HEK293 (cell line): ENCODE data around the gene RNF144B.

Experiments
- CTCF ChIA-PET: fragments of 350-600 bp; formaldehyde crosslinking; extraction: SDS; loops from one replicate; lab custom pipeline; 2021; ENCODE audit warnings: antibody characterized with exemption; lab: Yijun Ruan, JAX
- POLR2A ChIA-PET: fragments of 300-600 bp; formaldehyde crosslinking; extraction: SDS; loops from one replicate; lab custom pipeline; 2020; ENCODE audit warnings: antibody characterized with exemption, inconsistent platforms; lab: Yijun Ruan, JAX
- H3K27ac ChIP-seq: fragments of 200-500 bp; sonication (Bioruptor generic); 2 replicates; pipeline ENCODE4 v1.5.1; 2014; ENCODE audit warnings: low read depth, low read length, control low read depth, inconsistent platforms; ENCODE audit errors: extremely low read depth
- H3K36me3 ChIP-seq, 2 experiments: fragments of 200-500 bp in 1 of 2; sonication (Bioruptor generic) in 1 of 2; 1 replicate in 1 of 2; 2 replicates in 1 of 2; pipeline ENCODE4 v1.5.1; 2014 to 2017; ENCODE audit warnings: inconsistent platforms in 2 of 2, low read length in 2 of 2; ENCODE audit not compliant: control insufficient read depth in 2 of 2, insufficient read depth in 1 of 2
- H3K4me1 ChIP-seq: fragments of 200-500 bp; sonication (Bioruptor generic); 2 replicates; pipeline ENCODE4 v1.5.1; 2014; ENCODE audit warnings: mild to moderate bottlenecking, low read length, inconsistent platforms; ENCODE audit not compliant: control insufficient read depth, insufficient read depth
- H3K4me3 ChIP-seq: 2 replicates; pipeline ENCODE4 v1.5.1; 2011; ENCODE audit warnings: low read depth, mild to moderate bottlenecking, control low read depth, low read length, moderate library complexity
- H3K9me3 ChIP-seq: fragments of 200-500 bp; sonication (Bioruptor generic); 2 replicates; pipeline ENCODE4 v1.5.1; 2014; ENCODE audit warnings: low read depth, low read length, inconsistent platforms; ENCODE audit not compliant: control insufficient read depth, insufficient read depth
- BCL11B ChIP-seq: fragments of 450-650 bp; formaldehyde crosslinking; IDR thresholded peaks from 2 replicates; pipeline ENCODE4 v1.5.1; 2016; ENCODE audit warnings: low read depth, missing biosample characterization, missing genetic modification characterization
- PRDM2 ChIP-seq: fragments of 450-650 bp; formaldehyde crosslinking; IDR thresholded peaks from 2 replicates; pipeline ENCODE4 v1.5.1; 2016; ENCODE audit warnings: missing biosample characterization, missing genetic modification characterization, borderline replicate concordance
- ZBTB26 ChIP-seq: fragments of 450-650 bp; formaldehyde crosslinking; optimal IDR thresholded peaks from 2 replicates; pipeline ENCODE3; 2016; ENCODE audit warnings: missing biosample characterization, mild to moderate bottlenecking, missing genetic modification characterization
- ZBTB44 ChIP-seq: fragments of 450-650 bp; IDR thresholded peaks from 2 replicates; pipeline ENCODE4 v1.5.1; 2018; ENCODE audit warnings: missing biosample characterization, mild to moderate bottlenecking, missing genetic modification characterization
- ZBTB7A ChIP-seq: fragments of 450-650 bp; formaldehyde crosslinking; IDR thresholded peaks from 2 replicates; pipeline ENCODE4 v1.5.1; 2016; ENCODE audit warnings: low read depth, missing biosample characterization, missing genetic modification characterization
- ZFHX2 ChIP-seq: fragments of 450-650 bp; formaldehyde crosslinking; conservative IDR thresholded peaks from 2 replicates; pipeline ENCODE4 v1.5.1; 2016; ENCODE audit warnings: missing biosample characterization, missing genetic modification characterization
- ZNF155 ChIP-seq: fragments of 450-650 bp; formaldehyde crosslinking; IDR thresholded peaks from 2 replicates; pipeline ENCODE4 v1.5.1; 2016; ENCODE audit warnings: missing biosample characterization, missing genetic modification characterization
- ZNF2 ChIP-seq: fragments of 450-650 bp; formaldehyde crosslinking; IDR thresholded peaks from 2 replicates; pipeline ENCODE4 v1.5.1; 2016; ENCODE audit warnings: missing biosample characterization, missing genetic modification characterization
- ZNF37A ChIP-seq: fragments of 450-650 bp; IDR thresholded peaks from 2 replicates; pipeline ENCODE4 v1.5.1; 2018; ENCODE audit warnings: missing biosample characterization, missing genetic modification characterization
- ZNF423 ChIP-seq: fragments of 450-650 bp; formaldehyde crosslinking; IDR thresholded peaks from 2 replicates; pipeline ENCODE4 v1.5.1; 2016; ENCODE audit warnings: missing biosample characterization, missing genetic modification characterization
- ZNF549 ChIP-seq: fragments of 450-650 bp; IDR thresholded peaks from 2 replicates; pipeline ENCODE4 v1.5.1; 2018; ENCODE audit warnings: missing biosample characterization, missing genetic modification characterization, mild to moderate bottlenecking, inconsistent platforms, moderate library complexity
- ZNF555 ChIP-seq: fragments of 450-650 bp; formaldehyde crosslinking; conservative IDR thresholded peaks from 2 replicates; pipeline ENCODE4 v1.5.1; 2017; ENCODE audit warnings: missing biosample characterization, mild to moderate bottlenecking, missing genetic modification characterization, inconsistent platforms
- ZNF610 ChIP-seq: fragments of 450-650 bp; formaldehyde crosslinking; IDR thresholded peaks from 2 replicates; pipeline ENCODE4 v1.5.1; 2016; ENCODE audit warnings: missing biosample characterization, missing genetic modification characterization, borderline replicate concordance
- ZNF677 ChIP-seq: fragments of 450-650 bp; IDR thresholded peaks from 2 replicates; pipeline ENCODE4 v1.5.0; 2018; ENCODE audit warnings: missing biosample characterization, mild to moderate bottlenecking, missing genetic modification characterization, moderate library complexity
- ZNF776 ChIP-seq: fragments of 450-650 bp; formaldehyde crosslinking; IDR thresholded peaks from 2 replicates; pipeline ENCODE4 v1.5.0; 2017; ENCODE audit warnings: missing biosample characterization, missing genetic modification characterization, borderline replicate concordance

The RNF144B gene

GRCh38 chr6:18367371-18367770 lies 19.8 kb upstream of the RNF144B start:
- H3K36me3 ChIP-seq, result no peaks in the 10 kb centered on the region
- POLR2A ChIA-PET, result no interaction called here
- no peak for TF ChIP-seq ZNF549
- no peak for TF ChIP-seq ZNF555 (tag by site-specific recombination)
- TF ChIP-seq BCL11B (tag by site-specific recombination), result no peak
- no peak for TF ChIP-seq ZNF423
- no peak for TF ChIP-seq ZBTB44 (tag by site-specific recombination)
- no peak for TF ChIP-seq ZNF677 (tag by site-specific recombination)
- no peak for TF ChIP-seq ZNF37A (tag by site-specific recombination)
- TF ChIP-seq ZNF2 (tag by site-specific recombination), result no peak
- TF ChIP-seq ZFHX2 (tag by site-specific recombination), result no peak
- no peak for TF ChIP-seq ZNF610 (tag by site-specific recombination)
- TF ChIP-seq ZBTB7A (tag by site-specific recombination), result no peak
- TF ChIP-seq PRDM2, result no peak
- no peak for TF ChIP-seq ZNF155
- no peak for TF ChIP-seq ZBTB26 (tag by site-specific recombination)
- H3K9me3 ChIP-seq, result no peaks in the 10 kb centered on the region
- no peak overlapping the region for H3K27ac ChIP-seq
- H3K4me1 ChIP-seq, result no peaks in the 10 kb centered on the region
- CTCF ChIA-PET, result interaction anchor here (0.8 kb wide), 1 partner anchor 18 kb away, joined by 4 read pairs; no protein-coding TSS in a partner anchor
- H3K4me3 ChIP-seq, result no peak overlapping the region

- TF ChIP-seq ZNF549, result peak; percentile 64; the same call in 1 of the 2 replicates
- TF ChIP-seq ZNF776, result no peak
- Histone ChIP-seq H3K9me3 (no peaks in the 10 kb centered on the region), H3K36me3 (no peaks in the 10 kb centered on the region), H3K27ac (no peak overlapping the region), H3K4me1 (no peaks in the 10 kb centered on the region), H3K4me3 (no peak overlapping the region)
- ChIA-PET CTCF (interaction anchor here (0.8 kb wide), 1 partner anchor 19 kb away, joined by 4 read pairs; no protein-coding TSS in a partner anchor), POLR2A (interaction anchor here (1.0 kb wide), 1 partner anchor 19 kb away, joined by 3 read pairs; the partner anchor contains the start of gene RNF144B)
Measured at GRCh38 chr6:18368277-18369105, 18.7 kb upstream of the RNF144B start.
